ENCODE results near the gene RNF151.

Gene RNF151

GRCh38 chr16:1993731-1994131 lies 27.1 kb downstream of the RNF151 start:
- no peak for DNase-seq

- no peak for DNase-seq
These were observed 31.1 kb downstream of the RNF151 start for GRCh38 chr16:1997494-1998359.

GRCh38 chr16:1998360-1998835 lies 31.7 kb downstream of the RNF151 start:
- DNase-seq, result no peak

DNA sequence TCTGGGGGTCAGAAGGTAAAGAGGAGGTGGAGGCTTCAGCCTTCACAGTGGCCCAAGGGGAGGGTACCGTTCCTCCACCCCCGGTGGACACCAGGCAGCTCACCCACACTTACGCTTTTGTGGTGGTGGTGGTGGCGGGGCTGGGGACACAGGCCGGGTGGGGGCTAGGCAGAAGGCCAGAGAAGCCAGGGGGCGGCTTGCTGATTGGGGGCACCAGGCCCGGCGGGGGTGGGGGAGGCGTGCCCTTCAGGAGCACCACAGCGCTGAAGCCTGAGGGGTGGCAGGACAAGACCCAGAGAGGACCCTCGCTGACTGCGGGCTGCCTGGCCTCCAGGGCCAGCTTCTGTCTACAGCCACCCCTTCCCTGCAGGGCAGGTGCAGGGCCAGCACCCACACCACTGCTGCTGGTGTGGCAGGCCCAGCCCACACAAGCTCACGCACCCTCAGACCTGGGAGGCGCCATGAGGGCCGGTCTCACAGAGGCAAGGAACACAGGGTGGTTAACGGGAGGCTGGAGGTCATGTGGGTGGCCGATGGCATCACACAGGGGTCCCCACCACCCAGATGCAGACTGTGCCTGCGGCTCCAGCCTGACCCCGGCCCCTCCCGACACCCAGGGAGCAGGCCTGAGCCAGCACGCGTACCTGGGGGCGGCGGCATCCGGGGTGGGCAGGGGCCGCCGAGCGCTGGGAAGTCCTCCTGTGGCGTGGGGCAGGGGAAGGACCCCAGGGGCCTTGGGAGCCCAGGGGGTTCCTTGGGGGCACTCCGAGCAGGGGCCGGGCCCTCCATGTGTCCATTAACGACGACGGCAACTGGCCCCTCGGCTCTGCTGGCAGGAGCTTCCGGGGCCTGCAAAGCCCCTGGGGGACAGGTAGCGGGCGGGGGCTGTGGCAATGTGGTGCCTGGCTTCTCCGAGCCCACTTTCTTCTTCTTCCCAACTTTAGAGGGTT lies 32.5 kb downstream of the RNF151 start:
- DNase-seq, result no peak

DNA sequence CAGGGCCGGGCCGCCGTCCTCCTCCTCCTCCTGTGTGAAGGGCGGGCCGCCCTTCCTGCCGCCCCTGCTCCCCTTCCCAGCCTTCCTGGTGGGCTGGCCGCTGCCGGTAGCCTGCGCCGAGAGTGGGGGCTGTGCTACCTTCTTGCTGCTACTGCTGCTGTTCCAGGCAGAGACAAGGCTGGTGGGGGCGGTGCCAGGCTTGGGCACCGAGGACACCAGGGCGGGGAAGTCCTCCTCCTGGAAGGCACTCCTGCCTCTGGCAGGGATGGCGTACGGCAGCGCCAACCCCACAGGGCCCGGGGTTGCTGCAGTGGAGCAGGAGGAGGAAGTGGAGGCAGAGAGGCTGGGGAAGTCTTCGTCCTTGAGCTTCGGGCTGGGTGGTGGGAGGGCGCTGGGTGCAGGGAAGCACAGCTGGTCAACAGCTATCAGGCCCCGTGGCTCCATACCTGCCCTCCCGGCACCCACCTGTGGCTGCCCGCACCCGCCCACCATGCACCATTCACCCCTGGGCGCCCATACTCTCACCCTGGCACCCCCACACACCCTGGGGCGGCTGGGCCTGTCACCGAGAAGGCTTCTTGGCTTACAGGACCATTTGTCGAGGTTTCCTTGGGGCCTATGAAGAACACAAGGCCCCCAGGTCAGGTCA lies 33.3 kb downstream of the RNF151 start:
- DNase-seq, result no peak

- DNase-seq, result no peak
These were observed 34.4 kb downstream of the RNF151 start for GRCh38 chr16:2001035-2001434.

DNA sequence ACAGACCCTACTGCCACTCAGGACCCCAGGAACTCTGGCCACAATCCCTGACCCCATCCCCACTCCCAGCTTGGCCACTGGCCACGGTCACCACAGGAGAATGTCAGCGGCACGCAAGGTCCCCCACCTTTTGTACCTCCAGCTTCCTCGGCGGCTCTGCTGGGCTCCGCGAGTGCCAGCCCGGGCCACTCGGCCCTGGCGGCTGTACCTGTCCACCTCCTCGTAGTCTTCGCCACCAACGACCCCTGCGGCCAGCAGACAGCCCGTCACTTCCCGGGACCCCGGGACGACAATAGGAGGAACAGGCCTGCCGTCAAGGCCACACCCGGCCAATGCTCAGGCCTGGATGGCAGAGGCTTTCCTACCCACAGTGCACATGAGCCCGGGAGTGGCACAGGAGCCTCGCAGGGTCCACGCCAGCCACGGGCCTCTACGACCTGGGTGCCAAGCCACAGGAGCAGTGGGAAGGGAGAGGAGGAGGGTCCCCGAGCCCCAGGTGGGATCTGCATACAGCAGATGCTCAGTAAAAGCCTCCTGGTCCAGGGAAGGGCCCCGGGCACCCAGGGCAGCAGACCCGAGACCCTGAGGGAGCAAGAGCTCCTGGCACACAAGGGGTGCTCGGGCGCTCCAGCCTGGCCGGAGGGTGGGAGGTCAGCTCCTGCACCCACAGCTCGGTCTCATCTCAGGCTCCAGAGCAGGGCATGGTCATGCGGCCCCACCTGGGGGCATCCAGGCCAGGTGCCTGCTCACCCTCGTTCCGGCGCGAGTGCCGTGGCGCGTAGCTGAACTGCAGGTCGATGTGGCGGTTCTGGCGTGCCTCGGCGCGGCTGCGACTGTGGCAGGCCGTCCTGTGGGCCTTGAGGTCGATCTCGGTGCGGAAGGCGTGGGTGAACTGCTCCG lies 35.0 kb downstream of the RNF151 start:
- no peak for DNase-seq

DNA sequence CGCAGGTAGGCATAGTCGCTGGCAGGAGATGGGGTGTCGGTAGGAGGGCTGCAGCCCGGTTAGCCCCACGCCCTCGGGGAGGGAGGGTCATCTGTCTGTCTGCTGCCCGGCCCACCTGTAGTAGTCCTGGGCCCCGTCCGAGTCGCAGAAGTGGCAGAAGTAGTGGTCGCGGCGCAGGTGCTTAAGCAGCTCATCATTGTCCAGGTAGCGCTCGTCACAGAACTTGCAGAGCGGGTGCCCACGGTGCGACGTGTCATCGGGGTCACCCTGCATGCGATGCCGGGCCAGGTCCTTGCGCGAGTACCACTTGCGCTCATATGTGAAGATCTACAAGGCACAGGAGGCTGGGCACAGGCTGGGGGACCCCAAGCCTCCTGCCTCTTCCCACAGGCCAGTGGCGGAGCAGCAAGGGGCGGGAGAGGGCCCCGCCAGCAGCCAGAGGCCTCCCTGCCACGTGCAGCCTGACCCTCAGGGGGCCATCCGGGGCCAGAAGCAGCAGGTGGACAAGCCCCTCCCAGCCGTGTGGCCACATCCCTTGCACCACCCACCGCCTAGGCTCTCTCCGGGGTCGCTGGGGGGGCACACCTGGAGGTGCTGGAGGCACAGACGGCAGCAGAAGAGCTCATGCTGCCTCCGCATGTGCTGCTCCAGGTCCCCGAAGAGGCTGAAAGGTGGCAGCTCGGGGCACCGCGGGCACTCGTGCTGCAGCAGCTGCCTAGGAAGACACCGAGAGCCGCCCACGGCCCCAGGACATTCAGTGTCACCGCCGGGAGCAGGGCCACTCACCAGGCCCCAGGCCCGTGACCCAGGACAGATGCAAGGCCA lies 36.0 kb downstream of the RNF151 start:
- no peak for DNase-seq

DNA sequence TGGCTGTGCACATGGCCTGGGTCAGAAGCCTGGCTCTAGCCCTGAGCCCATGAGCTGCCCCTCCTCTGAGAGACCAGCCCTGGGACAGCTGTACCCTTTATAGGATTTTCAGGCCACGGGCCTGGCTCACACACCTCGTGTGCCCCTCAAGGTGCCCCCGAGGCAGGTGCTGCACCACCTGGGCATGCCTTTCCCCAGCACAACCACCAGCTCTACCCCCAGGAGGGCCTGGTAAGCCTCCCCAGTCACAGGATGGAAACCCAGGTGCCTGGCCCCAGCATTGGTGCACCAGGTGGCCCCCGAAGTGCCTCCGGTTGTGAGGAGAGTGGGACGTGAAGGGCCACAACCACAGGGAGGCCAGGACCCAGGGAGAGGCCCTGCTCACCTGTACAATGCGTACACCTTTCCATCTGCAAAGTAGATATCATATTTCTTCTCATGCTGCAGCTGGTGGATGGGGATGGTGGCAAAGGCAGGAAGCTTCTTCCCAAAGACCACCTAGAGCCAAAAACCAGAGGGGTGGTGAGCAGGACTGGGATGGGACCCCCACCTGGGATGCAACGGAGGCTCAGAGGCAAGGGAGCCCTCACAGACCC lies 36.7 kb downstream of the RNF151 start:
- DNase-seq, result no peak

GRCh38 chr16:2003827-2004641 lies 37.4 kb downstream of the RNF151 start:
- DNase-seq, result peak; percentile 77

- no peak for DNase-seq
These were observed 38.3 kb downstream of the RNF151 start for GRCh38 chr16:2004795-2005517.

- DNase-seq, result no peak
These were observed 39.0 kb downstream of the RNF151 start for GRCh38 chr16:2005646-2006045.

GRCh38 chr16:2006317-2006716 lies 39.7 kb downstream of the RNF151 start:
- no peak for DNase-seq

DNA sequence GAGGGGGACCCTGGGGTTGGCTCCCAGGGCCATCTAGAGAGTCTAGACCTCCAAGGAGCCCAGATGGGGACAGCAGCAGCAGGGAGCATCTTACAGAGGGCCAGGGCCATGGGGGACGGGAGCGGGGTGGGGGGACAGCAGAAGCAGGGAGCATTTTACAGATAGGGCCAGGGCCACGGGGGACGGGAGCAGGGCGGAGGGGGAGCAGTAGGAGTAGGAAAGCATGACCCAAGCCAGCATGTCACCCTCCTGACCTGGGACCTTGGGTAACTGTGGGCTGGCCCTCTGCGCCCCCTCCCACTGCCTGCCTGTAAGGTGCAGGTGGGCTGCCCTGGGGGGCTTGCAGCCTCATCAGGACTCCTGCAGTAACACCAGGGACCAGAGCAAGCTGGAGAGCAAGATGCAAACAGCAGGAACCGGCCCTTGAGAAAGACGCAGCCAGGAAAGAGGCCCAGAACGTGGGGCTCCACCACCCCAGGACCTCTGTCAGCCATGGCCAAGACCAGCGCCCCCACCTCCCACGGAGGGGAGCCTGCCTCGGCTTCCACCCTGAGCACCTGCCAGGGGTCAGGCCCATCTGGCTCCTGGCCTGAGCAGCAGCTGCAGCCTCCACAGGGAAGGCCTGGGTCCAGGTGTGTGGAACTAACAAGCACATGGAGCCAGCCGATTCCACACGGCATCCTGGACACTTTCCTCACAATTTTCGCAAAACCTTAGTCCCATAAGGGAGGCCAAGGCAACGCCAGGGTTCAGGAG lies 40.6 kb downstream of the RNF151 start:
- no peak for DNase-seq

GRCh38 chr16:2008009-2008526 lies 41.4 kb downstream of the RNF151 start:
- peak; percentile 31 for DNase-seq

GRCh38 chr16:2008631-2009163 lies 42.0 kb downstream of the RNF151 start:
- DNase-seq, result peak; percentile 11

GRCh38 chr16:2009164-2009711 lies 42.6 kb downstream of the RNF151 start:
- no peak for DNase-seq
